HG02981 (cell line): ENCODE data around the gene ARHGAP27.
"Not testable (repeated sequence)": the region's sequence is repeated elsewhere in the genome, so short reads cannot be mapped to it uniquely, and the experiment has no call there.

ENCODE experiments used
- ATAC-seq: cut with Tn5 transposase; IDR thresholded peaks from one replicate; pipeline ENCODE4 v1.9.1; 2021; ENCODE audit warnings: mild to moderate bottlenecking, moderate library complexity; ENCODE audit not compliant: unreplicated experiment

ARHGAP27 gene

GRCh38 chr17:45432405-45433158 lies at the start of gene ARHGAP27:
ARHGAP27 (minus strand) TSS chr17:45432870; CDS start chr17:45430279, 2,591 bp downstream.
- no peak for ATAC-seq

- ATAC-seq: not testable (repeated sequence)
Observed at GRCh38 chr17:45482317-45482716, 49.6 kb upstream of the ARHGAP27 start.

- ATAC-seq: not testable (repeated sequence)
Observed at GRCh38 chr17:45475436-45475835, 42.8 kb upstream of the ARHGAP27 start.

GRCh38 chr17:45472249-45472648 lies 39.6 kb upstream of the ARHGAP27 start:
- ATAC-seq: not testable (repeated sequence)

GRCh38 chr17:45469204-45469563 lies 36.5 kb upstream of the ARHGAP27 start:
- ATAC-seq: not testable (repeated sequence)

- ATAC-seq: not testable (repeated sequence)
Observed at GRCh38 chr17:45468293-45469203, 35.9 kb upstream of the ARHGAP27 start.

GRCh38 chr17:45461524-45462327 lies 29.1 kb upstream of the ARHGAP27 start:
- peak; percentile 88 for ATAC-seq

DNA sequence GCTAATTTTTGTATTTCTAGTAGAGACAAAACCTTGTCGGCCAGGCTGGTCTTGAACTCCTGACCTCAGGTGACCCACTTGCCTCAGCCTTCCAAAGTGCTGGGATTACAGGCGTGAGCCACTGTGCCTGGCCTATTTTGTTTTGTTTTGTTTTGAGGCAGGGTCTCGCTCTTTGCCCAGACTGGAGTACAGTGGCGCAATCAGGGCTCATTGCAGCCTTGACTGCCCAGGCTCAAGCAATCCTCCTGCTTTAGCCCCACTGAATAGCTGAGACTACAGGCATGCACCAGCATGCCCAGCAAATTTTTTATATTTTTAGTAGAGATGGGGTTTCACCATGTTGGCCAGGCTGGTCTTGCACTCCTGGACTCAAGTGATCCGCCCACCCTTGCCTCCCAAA lies 27.8 kb upstream of the ARHGAP27 start:
- ATAC-seq: not testable (repeated sequence)

- ATAC-seq: not testable (repeated sequence)
Observed at GRCh38 chr17:45454341-45454740, 21.7 kb upstream of the ARHGAP27 start.

DNA sequence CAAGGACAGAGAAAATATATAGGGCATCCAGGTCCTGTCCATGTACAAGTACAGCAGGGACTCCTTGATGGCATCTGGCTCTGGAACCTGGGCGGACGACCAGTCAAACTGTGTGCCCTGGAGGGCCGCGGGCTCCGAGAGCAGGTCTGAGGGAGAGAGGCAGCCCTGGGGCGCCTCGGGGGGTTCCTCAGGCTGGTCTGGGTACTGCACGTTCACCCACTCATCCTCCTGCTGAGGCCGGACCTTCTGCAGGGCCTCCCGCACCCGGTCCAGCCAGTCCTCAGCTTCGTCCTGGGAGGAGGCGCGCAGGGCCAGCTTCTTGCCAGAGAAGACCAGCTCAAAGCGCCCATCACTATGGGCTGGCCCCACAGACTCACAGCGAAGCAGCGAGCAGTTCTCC lies 21.1 kb upstream of the ARHGAP27 start:
- not testable (repeated sequence) for ATAC-seq

DNA sequence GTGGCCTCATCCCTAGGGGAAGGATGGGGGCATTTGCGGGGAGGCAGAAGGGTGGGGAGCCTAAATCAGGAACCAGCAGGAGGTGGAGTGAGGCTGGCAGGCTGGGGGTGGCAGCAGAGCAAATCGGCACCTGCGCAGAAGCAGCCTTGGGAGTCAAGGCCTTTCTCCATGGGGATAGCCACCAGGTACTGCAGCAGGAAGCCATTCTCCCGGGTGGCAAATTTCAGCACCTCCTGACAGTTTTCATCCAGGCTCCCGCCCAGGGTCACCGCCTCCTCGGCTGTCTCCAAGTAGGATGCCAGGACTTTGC lies 20.5 kb upstream of the ARHGAP27 start:
- ATAC-seq: not testable (repeated sequence)

- ATAC-seq: not testable (repeated sequence)
Observed at GRCh38 chr17:45452329-45453224, 19.9 kb upstream of the ARHGAP27 start.

DNA sequence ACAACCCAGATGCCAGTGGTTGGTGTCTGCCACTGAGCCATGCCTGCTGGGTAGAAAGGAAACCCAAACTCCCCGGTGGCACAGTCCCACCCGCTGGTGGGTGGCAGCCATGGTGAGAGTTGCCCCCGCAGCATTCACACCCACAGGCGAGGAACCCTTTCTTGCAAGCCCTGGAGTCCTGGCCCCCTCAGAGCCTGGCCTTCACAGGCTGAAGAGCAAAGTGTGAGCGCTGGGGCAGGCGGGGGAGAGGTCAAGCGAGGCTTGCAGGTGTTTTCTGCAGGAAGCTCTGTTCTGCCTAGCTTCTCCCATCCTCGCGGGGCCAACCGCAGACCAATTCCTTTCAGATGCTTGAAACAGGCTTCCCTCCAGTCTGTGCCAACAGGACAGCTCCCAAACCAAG lies 19.0 kb upstream of the ARHGAP27 start:
- not testable (repeated sequence) for ATAC-seq

- no peak for ATAC-seq
Observed at GRCh38 chr17:45451131-45451530, 18.5 kb upstream of the ARHGAP27 start.

DNA sequence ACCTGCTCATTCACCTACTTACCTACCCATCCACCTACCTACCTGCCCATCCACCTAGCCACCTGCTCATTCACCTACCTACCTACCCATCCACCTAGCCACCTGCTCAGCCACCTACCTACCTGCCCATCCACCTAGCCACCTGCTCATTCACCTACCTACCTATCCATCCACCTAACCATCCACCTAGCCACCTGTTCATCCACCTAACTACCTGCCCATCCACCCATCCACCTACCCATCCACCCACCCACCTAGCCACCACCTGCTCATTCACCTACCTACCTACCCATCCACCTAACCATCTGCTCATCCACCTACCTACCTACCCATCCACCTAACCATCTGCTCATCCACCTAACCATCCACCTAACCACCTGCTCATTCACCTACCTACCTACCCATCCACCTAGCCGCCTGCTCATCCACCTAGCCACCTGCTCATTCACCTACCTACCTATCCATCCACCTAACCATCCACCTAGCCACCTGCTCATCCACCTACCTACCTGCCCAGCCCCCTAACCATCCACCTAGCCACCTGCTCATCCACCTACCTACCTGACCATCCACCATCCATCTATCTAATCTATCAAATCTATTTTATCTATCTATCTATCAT lies 17.1 kb upstream of the ARHGAP27 start:
- not testable (repeated sequence) for ATAC-seq

GRCh38 chr17:45449260-45449659 lies 16.6 kb upstream of the ARHGAP27 start:
- not testable (repeated sequence) for ATAC-seq

- ATAC-seq: not testable (repeated sequence)
Observed at GRCh38 chr17:45448483-45448882, 15.8 kb upstream of the ARHGAP27 start.

DNA sequence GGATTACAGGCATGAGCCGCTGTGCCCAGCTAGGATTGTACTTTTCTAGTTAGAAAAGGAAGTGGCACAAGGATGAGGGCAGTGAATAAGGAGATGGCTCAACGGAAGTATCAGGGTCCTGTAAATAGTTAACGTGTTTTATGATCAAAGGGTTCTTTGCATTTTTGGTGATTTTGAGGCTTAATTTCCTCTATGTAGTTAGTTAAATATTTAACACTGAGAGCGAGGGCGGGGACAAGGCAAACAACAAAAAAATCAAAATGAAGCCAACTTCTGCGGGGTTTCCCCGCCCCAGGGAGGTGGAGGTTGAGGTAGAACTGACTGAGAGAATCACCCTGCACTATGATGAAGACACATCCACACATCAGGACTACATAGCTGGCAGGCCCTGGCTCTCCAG lies 15.4 kb upstream of the ARHGAP27 start:
- ATAC-seq: not testable (repeated sequence)

- ATAC-seq: not testable (repeated sequence)
Observed at GRCh38 chr17:45447650-45448049, 15.0 kb upstream of the ARHGAP27 start.
